Stimulated activated CD8-positive, alpha-beta memory T cell treated with anti-CD3 and anti-CD28 coated beads, Interleukin-12 subunit alpha, Interleukin-12 subunit beta, amount 100 ng/mL, for 1 hour (primary cell): ENCODE measurements around the gene SPIRE2.

Experiments
- DNase-seq: peaks from one replicate; pipeline ENCODE4 v3.0.0-alpha.2; 2020; ENCODE audit warnings: low read depth

SPIRE2 gene

GRCh38 chr16:89915303-89916232 lies 87.3 kb downstream of the SPIRE2 start:
- DNase-seq: no peak

DNA sequence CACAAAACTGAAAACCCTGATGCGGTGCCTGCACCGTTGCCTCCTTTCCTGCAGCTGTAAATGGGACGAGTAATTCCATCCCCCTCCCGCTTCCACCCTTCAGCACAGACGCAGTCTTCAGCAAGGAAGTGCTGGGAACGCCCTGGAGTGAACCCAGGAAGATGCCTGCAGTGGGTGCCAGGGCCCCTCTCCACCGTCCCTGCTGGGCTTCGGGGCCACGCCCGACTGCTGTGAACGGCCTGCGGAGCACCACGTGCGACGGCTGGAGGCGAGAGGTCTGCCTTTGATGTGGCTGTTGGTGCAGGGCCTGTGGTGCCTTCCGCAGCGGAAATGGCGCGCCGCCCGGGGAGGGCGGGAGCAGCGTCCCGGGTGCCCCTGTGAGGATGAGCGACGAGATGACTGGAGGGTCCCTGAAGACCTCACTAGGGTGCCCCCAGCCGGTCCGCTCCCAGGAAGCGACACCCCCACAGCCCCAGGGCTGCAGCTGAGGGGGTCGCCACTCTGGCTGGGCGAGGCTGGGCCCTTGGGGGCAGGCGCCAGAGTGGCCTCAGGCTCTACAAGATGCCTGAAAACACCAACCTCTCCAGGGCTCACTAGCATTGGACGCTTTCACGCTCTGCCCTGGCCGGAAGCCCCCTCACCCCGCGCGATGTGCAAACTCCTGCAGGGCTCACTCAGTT lies 89.6 kb downstream of the SPIRE2 start:
- peak; percentile 62 for DNase-seq

GRCh38 chr16:89918453-89919347 lies 90.4 kb downstream of the SPIRE2 start, which contains the start of gene MC1R:
Gene MC1R (plus strand): TSS chr16:89918862. CDS start chr16:89919259, 397 bp downstream.
- DNase-seq: no peak

DNA sequence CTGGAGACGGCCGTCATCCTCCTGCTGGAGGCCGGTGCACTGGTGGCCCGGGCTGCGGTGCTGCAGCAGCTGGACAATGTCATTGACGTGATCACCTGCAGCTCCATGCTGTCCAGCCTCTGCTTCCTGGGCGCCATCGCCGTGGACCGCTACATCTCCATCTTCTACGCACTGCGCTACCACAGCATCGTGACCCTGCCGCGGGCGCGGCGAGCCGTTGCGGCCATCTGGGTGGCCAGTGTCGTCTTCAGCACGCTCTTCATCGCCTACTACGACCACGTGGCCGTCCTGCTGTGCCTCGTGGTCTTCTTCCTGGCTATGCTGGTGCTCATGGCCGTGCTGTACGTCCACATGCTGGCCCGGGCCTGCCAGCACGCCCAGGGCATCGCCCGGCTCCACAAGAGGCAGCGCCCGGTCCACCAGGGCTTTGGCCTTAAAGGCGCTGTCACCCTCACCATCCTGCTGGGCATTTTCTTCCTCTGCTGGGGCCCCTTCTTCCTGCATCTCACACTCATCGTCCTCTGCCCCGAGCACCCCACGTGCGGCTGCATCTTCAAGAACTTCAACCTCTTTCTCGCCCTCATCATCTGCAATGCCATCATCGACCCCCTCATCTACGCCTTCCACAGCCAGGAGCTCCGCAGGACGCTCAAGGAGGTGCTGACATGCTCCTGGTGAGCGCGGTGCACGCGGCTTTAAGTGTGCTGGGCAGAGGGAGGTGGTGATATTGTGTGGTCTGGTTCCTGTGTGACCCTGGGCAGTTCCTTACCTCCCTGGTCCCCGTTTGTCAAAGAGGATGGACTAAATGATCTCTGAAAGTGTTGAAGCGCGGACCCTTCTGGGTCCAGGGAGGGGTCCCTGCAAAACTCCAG lies 91.5 kb downstream of the SPIRE2 start:
- no peak for DNase-seq

DNA sequence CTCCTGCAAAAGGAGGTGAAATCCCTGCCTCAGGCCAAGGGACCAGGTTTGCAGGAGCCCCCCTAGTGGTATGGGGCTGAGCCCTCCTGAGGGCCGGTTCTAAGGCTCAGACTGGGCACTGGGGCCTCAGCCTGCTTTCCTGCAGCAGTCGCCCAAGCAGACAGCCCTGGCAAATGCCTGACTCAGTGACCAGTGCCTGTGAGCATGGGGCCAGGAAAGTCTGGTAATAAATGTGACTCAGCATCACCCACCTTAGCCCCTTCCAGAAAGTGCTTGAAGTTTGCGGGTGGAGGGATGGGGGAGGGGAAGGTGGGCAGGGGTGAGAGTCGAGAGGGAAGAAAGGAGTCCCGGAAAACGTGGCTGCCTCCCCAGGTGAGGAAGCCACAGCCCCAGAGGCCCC lies 92.4 kb downstream of the SPIRE2 start:
- DNase-seq: no peak
